T1000 (cell line): ENCODE results near the gene ARHGEF35.
"Not testable (repeated sequence)": the region's sequence is repeated elsewhere in the genome, so short reads cannot be mapped to it uniquely, and the experiment has no call there.

Experiments
- DNase-seq: peaks from one replicate; lab custom pipeline; 2025; ENCODE audit warnings: mixed read lengths; lab: John Stamatoyannopoulos, UW

Gene ARHGEF35

GRCh38 chr7:144178380-144179164 lies 17.1 kb downstream of the ARHGEF35 start:
- DNase-seq = not testable (repeated sequence)

- no peak for DNase-seq
Observed at GRCh38 chr7:144174613-144175012, 21.0 kb downstream of the ARHGEF35 start.

GRCh38 chr7:144171594-144172350 lies 23.9 kb downstream of the ARHGEF35 start:
- DNase-seq = not testable (repeated sequence)

GRCh38 chr7:144164784-144165183 lies 30.8 kb downstream of the ARHGEF35 start:
- no peak for DNase-seq

- no peak for DNase-seq
Observed at GRCh38 chr7:144158861-144159260, 36.8 kb downstream of the ARHGEF35 start.

GRCh38 chr7:144148224-144148827 lies 47.3 kb downstream of the ARHGEF35 start:
- no peak for DNase-seq

GRCh38 chr7:144144426-144144825 lies 51.2 kb downstream of the ARHGEF35 start:
- no peak for DNase-seq

- no peak for DNase-seq
Observed at GRCh38 chr7:144142187-144142586, 53.4 kb downstream of the ARHGEF35 start.

GRCh38 chr7:144137501-144137900 lies 58.1 kb downstream of the ARHGEF35 start:
- DNase-seq = no peak
